ENCODE measurements around the gene CFAP73. TPM values are rescaled to one million over a fixed set of nuclear protein-coding genes. Genes with fewer than 3 reads are reported as not detected.

The CFAP73 gene
- total and polyA plus RNA-seq, 2 of the 8 experiments (the other 6 are each of a cell fraction or from before 2014, with no cell fraction given), result 0.45 to 0.56 TPM

DNA sequence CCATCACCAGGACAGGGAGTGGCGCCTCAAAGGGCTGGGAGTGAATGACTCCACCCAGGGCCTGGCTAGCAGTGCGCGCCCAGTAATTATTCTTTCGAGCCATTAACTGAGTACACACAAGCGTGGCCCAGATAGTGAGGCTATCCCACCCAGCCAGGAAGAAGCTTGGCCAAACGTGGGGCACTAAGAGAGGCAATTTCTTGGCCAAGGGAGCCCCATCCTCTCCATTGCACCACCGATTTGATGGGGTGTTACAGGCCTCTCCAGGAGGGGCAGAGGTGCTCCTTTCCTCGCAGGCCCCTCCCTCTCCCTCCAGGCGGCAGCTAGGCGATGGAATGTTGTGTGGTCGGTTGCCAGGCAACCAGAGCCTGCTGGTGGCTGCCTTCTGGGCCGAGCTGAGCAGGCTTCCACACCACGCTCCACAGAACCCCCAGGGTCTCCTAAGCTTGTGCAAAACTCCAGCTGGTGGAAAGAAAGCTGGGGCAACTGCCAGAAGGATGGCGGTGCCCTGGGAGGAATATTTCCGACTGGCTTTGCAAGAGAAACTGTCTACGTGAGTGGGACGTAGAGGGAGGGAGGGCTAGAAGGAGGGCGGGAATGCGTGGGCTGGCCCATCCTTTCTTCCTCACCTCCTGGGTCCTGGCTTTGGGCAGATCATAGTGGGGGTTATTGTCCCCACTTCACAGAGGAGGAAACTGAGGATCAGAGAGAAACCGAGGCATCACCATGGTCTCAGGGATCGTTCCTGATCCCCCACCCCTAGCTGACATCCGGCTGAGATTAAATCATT lies at the start of gene CFAP73 (continued):
- TF ChIP-seq, protein P1, sequence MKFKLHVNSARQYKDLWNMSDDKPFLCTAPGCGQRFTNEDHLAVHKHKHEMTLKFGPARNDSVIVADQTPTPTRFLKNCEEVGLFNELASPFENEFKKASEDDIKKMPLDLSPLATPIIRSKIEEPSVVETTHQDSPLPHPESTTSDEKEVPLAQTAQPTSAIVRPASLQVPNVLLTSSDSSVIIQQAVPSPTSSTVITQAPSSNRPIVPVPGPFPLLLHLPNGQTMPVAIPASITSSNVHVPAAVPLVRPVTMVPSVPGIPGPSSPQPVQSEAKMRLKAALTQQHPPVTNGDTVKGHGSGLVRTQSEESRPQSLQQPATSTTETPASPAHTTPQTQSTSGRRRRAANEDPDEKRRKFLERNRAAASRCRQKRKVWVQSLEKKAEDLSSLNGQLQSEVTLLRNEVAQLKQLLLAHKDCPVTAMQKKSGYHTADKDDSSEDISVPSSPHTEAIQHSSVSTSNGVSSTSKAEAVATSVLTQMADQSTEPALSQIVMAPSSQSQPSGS (IDR thresholded peaks at IDR 0.05; ENCODE audit: low read length), result no peak
- no peak for TF ChIP-seq NANOG (IDR thresholded peaks at IDR 0.05; ENCODE audit: insufficient read depth, low read depth, low read length, poor library complexity, severe bottlenecking)
- TF ChIP-seq BRCA1 (IDR thresholded peaks at IDR 0.05; ENCODE audit: low read depth, low read length), result no peak
- no peak for TF ChIP-seq TCF12 (IDR thresholded peaks at IDR 0.05; ENCODE audit: low read depth, low read length)
- TF ChIP-seq SIRT6 (IDR thresholded peaks at IDR 0.05; ENCODE audit: low read length), result no peak
- no peak for TF ChIP-seq BCL11A (IDR thresholded peaks at IDR 0.05; ENCODE audit: low read depth in 2 of 2, low read length in 2 of 2)
- no peak for TF ChIP-seq SP1 (IDR thresholded peaks at IDR 0.05; ENCODE audit: low read depth, low read length)
- TF ChIP-seq KDM1A (IDR thresholded peaks at IDR 0.05; ENCODE audit: borderline replicate concordance, low read length), result peak; percentile 72; the same call in 1 of the 2 replicates
- no peak for TF ChIP-seq RNF2 (IDR thresholded peaks at IDR 0.05; ENCODE audit: borderline replicate concordance, low read depth, low read length, missing control alignments, poor library complexity, severe bottlenecking)
- TF ChIP-seq PHF8 (conservative IDR thresholded peaks at IDR 0.05; ENCODE audit: low read depth, low read length), result no peak
- TF ChIP-seq POLR2AphosphoS5 (IDR thresholded peaks at IDR 0.05; ENCODE audit: low read depth, low read length), result no peak
- TF ChIP-seq EGR1 (IDR thresholded peaks at IDR 0.05; ENCODE audit: borderline replicate concordance, low read depth, low read length), result no peak
- TF ChIP-seq, protein P2, sequence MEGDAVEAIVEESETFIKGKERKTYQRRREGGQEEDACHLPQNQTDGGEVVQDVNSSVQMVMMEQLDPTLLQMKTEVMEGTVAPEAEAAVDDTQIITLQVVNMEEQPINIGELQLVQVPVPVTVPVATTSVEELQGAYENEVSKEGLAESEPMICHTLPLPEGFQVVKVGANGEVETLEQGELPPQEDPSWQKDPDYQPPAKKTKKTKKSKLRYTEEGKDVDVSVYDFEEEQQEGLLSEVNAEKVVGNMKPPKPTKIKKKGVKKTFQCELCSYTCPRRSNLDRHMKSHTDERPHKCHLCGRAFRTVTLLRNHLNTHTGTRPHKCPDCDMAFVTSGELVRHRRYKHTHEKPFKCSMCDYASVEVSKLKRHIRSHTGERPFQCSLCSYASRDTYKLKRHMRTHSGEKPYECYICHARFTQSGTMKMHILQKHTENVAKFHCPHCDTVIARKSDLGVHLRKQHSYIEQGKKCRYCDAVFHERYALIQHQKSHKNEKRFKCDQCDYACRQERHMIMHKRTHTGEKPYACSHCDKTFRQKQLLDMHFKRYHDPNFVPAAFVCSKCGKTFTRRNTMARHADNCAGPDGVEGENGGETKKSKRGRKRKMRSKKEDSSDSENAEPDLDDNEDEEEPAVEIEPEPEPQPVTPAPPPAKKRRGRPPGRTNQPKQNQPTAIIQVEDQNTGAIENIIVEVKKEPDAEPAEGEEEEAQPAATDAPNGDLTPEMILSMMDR (IDR thresholded peaks at IDR 0.05; ENCODE audit: control extremely low read depth in 1 of 3, insufficient read depth in 1 of 3, low read depth in 1 of 3, low read length in 3 of 3), result peak in 2 of 3 experiments; percentile 13 to 32; a peak in 3 of 4 replicates

All from H1 (cell line).